GM12875 (cell line): Measurements from ENCODE around the gene FNTB.

Experiments used
- H3K4me3 ChIP-seq: one replicate; pipeline ENCODE4 v1.5.1; 2011; ENCODE audit warnings: low read depth, low read length, control low read depth
- TF ChIP-seq, protein P1 (sequence below): IDR thresholded peaks from 2 replicates; pipeline ENCODE4 v1.5.1; 2011; ENCODE audit warnings: low read depth, mild to moderate bottlenecking, control low read depth, inconsistent platforms, low read length, moderate library complexity, borderline replicate concordance; ENCODE audit not compliant: insufficient read depth

FNTB gene

DNA sequence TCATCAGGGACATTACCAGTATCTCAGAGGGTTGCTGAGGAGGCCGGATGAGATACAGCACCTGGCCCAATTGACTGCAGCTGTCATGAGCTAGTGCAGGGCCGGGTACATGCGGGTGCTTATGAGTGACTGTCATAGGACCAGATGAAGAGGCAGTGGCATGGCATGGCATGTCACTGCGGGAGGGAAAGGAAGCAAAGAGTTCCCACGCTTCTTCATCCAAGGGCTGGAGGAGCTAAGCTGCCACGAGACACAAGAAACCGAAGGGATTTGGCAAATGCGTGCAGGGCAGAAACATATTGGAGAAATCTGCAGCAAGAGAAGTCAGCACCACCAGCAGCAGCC lies 33.4 kb upstream of the FNTB start:
- no peak overlapping the region for H3K4me3 ChIP-seq
- TF ChIP-seq, protein P1, sequence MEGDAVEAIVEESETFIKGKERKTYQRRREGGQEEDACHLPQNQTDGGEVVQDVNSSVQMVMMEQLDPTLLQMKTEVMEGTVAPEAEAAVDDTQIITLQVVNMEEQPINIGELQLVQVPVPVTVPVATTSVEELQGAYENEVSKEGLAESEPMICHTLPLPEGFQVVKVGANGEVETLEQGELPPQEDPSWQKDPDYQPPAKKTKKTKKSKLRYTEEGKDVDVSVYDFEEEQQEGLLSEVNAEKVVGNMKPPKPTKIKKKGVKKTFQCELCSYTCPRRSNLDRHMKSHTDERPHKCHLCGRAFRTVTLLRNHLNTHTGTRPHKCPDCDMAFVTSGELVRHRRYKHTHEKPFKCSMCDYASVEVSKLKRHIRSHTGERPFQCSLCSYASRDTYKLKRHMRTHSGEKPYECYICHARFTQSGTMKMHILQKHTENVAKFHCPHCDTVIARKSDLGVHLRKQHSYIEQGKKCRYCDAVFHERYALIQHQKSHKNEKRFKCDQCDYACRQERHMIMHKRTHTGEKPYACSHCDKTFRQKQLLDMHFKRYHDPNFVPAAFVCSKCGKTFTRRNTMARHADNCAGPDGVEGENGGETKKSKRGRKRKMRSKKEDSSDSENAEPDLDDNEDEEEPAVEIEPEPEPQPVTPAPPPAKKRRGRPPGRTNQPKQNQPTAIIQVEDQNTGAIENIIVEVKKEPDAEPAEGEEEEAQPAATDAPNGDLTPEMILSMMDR, result no peak

DNA sequence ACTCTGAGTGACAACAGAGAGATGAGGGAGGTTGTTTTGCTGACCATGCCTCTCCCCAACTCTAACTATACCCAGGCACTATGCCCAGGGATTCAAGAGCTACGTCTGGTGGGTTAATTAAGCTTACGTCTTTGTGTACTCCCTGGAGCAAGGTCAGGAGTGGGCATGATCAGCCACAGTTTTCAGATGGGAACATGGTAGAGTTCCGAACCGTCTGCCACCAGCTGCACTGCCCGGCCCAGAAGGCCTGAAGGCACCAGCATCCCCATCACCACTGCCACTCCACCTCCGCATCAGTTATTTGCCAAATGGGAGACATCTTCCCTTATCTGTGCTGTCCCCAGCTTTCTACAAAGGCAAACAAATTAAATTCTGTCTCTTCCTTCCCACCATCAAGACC lies 33.0 kb upstream of the FNTB start:
- TF ChIP-seq, protein P1, result no peak
- H3K4me3 ChIP-seq, result no peak overlapping the region

DNA sequence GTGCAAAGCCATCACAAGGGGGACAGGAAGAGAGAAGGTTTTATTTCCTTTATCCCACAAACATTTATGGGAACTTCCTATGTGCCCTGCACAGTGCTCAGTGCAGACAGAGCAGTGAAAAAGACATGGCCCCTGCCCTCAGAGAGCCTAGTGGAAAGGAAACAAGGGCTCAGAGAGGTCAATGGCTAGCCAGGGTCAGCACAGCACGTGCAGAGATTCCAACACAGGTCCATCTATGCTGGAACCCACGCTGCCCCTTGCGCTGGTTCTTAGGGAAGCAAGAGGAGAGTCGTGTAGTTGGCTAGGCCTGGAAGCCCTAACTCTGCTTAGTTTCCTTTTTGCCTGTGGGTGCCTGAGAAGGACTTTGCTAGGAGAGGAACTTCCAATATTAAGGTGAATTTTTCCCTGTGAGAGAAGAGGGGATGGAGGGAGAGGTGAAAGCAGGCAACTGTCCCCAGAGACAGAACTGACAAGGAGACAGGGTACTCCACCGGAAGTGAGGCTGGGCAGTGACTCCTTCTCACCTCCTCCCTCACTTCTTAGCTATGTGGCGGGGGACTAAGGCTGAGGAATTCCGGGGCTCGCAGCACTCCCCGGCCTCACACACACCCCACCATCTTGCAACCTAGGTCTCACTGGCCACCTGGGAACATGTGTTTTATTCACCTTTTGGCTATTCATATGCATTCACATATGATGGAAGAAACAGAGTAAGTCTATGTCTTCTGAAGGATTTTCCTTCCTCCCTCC lies 32.0 kb upstream of the FNTB start:
- H3K4me3 ChIP-seq, result no peak overlapping the region
- TF ChIP-seq, protein P1, result no peak

DNA sequence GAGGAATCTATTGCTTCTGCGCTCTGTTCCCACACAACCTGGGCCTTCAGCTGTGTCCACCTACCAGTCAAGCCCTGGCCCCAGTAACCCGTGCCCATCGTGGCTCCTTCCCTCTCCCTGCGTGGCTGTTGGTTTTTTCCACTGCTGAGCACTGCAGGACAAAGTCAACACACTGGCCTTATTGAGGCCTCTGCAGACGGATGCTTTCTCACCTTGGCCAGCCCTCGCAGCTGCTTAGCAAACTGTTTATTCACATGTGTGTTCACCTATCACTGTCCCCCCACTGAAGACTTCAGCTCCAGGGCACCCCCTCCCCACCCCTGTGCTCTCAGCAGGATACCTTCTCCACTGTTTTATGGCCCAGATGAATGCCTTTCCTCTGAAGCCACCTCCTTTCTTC lies 31.4 kb upstream of the FNTB start:
- no peak overlapping the region for H3K4me3 ChIP-seq
- TF ChIP-seq, protein P1, result no peak

DNA sequence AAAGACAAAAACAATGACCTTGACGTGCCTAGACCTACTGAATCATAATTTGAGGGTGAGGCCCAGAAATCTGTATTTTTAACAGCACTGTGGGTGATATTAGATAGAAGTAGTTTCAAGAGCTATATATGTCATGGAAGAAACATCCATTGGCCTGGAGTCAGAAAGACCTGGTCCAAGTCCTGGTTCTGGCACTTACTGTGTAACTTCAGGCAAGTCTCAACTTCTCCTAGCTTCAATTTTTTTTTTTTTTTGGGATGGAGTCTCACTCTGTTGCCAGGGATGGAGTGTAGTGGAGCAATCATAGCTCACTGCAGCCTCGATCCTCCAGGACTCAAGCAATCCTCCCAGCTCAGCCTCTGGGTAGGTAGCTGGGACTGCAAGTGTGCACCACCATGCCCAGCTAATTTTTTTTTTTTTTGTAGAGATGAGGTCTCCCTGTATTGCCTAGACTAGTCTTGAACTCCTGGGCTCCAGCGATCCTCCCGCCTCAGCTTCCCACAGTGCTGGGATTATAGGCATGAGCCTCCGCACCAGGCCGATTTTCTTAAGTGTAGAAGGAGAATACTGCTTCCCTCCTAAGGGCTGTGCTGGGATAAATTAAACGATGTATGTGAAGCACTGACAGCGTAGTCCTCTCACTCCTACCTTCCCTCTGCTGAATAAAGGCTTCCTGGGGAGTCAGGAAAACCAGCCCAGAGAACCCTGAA lies 29.8 kb upstream of the FNTB start:
- TF ChIP-seq, protein P1, result no peak
- no peak overlapping the region for H3K4me3 ChIP-seq

DNA sequence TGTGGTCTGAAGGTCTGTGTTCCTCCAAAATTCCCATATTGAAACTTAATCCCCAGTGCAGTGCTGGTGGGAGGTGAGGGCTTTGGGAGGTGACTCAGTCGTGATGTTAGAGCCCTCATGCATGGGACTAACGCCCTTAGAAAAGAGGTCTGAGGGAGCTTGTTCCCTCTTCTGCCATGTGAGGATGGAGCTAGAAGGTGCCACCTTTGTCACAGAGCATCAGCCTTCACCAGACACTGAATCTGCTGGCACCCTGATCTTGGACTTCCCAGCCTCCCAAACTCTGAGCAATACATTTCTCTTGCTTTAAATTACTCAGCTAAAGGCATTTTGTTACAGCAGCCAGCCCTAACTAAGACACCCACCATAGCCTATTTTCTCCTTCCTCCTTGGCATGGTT lies 28.5 kb upstream of the FNTB start:
- no peak overlapping the region for H3K4me3 ChIP-seq
- TF ChIP-seq, protein P1, result no peak

DNA sequence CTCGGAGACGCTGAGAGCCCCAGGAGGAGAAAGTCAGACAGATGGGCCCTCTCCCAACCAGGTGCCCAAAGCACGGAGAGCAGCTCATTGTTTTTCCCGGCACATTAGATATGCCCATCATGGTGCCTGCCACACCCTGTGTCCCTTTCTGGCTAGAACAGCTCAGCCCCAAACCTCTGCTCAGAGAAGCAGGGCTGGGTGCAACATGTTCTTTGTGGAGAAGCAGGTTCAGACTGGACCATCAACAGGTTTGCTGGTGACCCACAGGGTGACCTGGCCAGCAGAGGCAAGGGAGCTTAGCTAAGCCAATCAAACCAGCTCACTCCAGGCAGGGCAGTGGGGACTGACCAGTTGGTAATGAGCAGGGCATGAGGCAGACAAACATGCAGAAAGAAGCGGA lies 28.0 kb upstream of the FNTB start:
- TF ChIP-seq, protein P1, result no peak
- no peak overlapping the region for H3K4me3 ChIP-seq
